Natural killer cell (primary cell): Measurements from ENCODE around the gene TNS2. TPM values are rescaled to one million over a fixed set of nuclear protein-coding genes. Genes with fewer than 3 reads are reported as not detected.

Source experiments
- ATAC-seq, 3 donors: fragments of 150-1000 bp in 2 of 3; fragments of 200-7000 bp in 1 of 3; cut with Tn5 transposase; 1 replicate in 1 of 3; 2 replicates in 2 of 3; pipeline ENCODE4 v1.10.0; 2021; ENCODE audit warnings: mild to moderate bottlenecking in 2 of 3, moderate library complexity in 2 of 3
- DNase-seq, 2 donors: peaks; one replicate each; pipeline versions ENCODE4 v3.0.0 to v3.0.0-alpha.2; 2013 to 2021; ENCODE audit warnings: mixed read lengths in 1 of 2
- H3K27ac ChIP-seq: one replicate; pipeline ENCODE4 v1.5.1; 2013; ENCODE audit warnings: mild to moderate bottlenecking, low read length
- H3K27me3 ChIP-seq: one replicate; pipeline ENCODE4 v1.6.1; 2013; ENCODE audit warnings: low read length; ENCODE audit not compliant: control insufficient read depth, insufficient read depth
- H3K36me3 ChIP-seq: one replicate; pipeline ENCODE4 v1.6.1; 2013; ENCODE audit warnings: low read length; ENCODE audit not compliant: control insufficient read depth, insufficient read depth
- H3K4me1 ChIP-seq: one replicate; pipeline ENCODE4 v1.6.1; 2013; ENCODE audit warnings: low read length; ENCODE audit not compliant: control insufficient read depth, insufficient read depth
- H3K4me3 ChIP-seq: one replicate; pipeline ENCODE4 v1.5.1; 2013; ENCODE audit warnings: low read length
- H3K9me3 ChIP-seq: one replicate; pipeline ENCODE4 v1.6.1; 2013; ENCODE audit warnings: low read length; ENCODE audit not compliant: control insufficient read depth, insufficient read depth
- H3K27ac Mint-ChIP-seq, 2 donors: one replicate each; pipeline ENCODE4 v1.8.0; 2022; ENCODE audit warnings: mild to moderate bottlenecking in 2 of 2, mixed read lengths in 2 of 2, moderate library complexity in 1 of 2
- H3K27me3 Mint-ChIP-seq, 2 donors: one replicate each; pipeline ENCODE4 v1.8.0; 2022; ENCODE audit warnings: low read depth in 2 of 2, mixed read lengths in 2 of 2
- H3K36me3 Mint-ChIP-seq: one replicate; pipeline ENCODE4 v1.8.0; 2022; ENCODE audit warnings: mixed read lengths
- H3K4me1 Mint-ChIP-seq, 2 donors: one replicate each; pipeline ENCODE4 v1.8.0; 2022; ENCODE audit warnings: mixed read lengths in 2 of 2
- H3K4me3 Mint-ChIP-seq: one replicate; pipeline ENCODE4 v1.8.0; 2022; ENCODE audit warnings: mild to moderate bottlenecking, moderate library complexity, mixed read lengths
- H3K9me3 Mint-ChIP-seq, 2 donors: one replicate each; pipeline ENCODE4 v1.8.0; 2022; ENCODE audit warnings: mixed read lengths in 2 of 2
- CTCF ChIP-seq: fragments of 200-600 bp; IDR thresholded peaks from one replicate; pipeline ENCODE4 v1.8.0; 2022; ENCODE audit warnings: antibody characterized with exemption
- WGBS: methylation state at CpG from one replicate; pipeline ENCODE4 v1.1.7; 2013; ENCODE audit warnings: missing lambda C conversion rate; ENCODE audit not compliant: insufficient coverage; 5-methylcytosine and 5-hydroxymethylcytosine counted together
- intact Hi-C: fragments of 100-400 bp; cut with micrococcal nuclease; formaldehyde crosslinking; loops from one replicate; pipeline ENCODE4 v1.14.2; 2022
- total RNA-seq, 4 donors: library from RNA; stranded (reverse); fragments of 120-200 nt in 1 of 4; gene quantifications; one replicate each; pipeline versions ENCODE4 v1.2.3 to v1.2.4, GENCODE V29; 2013 to 2022

Gene TNS2
- total RNA-seq, 3 donors from 2014 or later (not counting 1 experiment from before 2014, with no cell fraction given), result 0.95 to 1.8 (median 1.0) TPM

- WGBS, result 98% methylated on average over 6 of the region's 6 CpGs
- H3K4me3 Mint-ChIP-seq, result no peak overlapping the region
- intact Hi-C loops, result no loop called here
- ATAC-seq (no peak), DNase-seq (no peak)
- H3K9me3 Mint-ChIP-seq, result no peaks in the 10 kb centered on the region
- H3K36me3 Mint-ChIP-seq, result peaks cover 7% of the 10 kb centered on the region
- peaks cover 25% of the 10 kb centered on the region for H3K4me1 ChIP-seq
- no peak overlapping the region for H3K27ac ChIP-seq
- TF ChIP-seq CTCF, result no peak
- no peak overlapping the region for H3K27ac Mint-ChIP-seq
- no peaks in the 10 kb centered on the region for H3K27me3 Mint-ChIP-seq
- no peak overlapping the region for H3K4me3 ChIP-seq
- H3K9me3 ChIP-seq, result no peaks in the 10 kb centered on the region
- peaks cover 41 to 49% of the 10 kb centered on the region in 2 donors for H3K4me1 Mint-ChIP-seq
- no peaks in the 10 kb centered on the region for H3K27me3 ChIP-seq
- peaks cover 58% of the 10 kb centered on the region for H3K36me3 ChIP-seq
Observed at GRCh38 chr12:53073881-53074280, 24.0 kb downstream of the TNS2 start.

GRCh38 chr12:53074283-53074998 is 24.6 kb downstream of the TNS2 start:
- no peak overlapping the region for H3K4me3 Mint-ChIP-seq
- intact Hi-C loops, result no loop called here
- H3K9me3 Mint-ChIP-seq, result no peaks in the 10 kb centered on the region
- Histone ChIP-seq H3K27me3 (no peaks in the 10 kb centered on the region), H3K4me3 (no peak overlapping the region), H3K4me1 (peaks cover 26% of the 10 kb centered on the region), H3K36me3 (peaks cover 58% of the 10 kb centered on the region), H3K27ac (no peak overlapping the region), H3K9me3 (no peaks in the 10 kb centered on the region)
- DNase-seq (no peak), ATAC-seq (no peak)
- peaks cover 47 to 54% of the 10 kb centered on the region in 2 donors for H3K4me1 Mint-ChIP-seq
- H3K36me3 Mint-ChIP-seq, result peaks cover 7% of the 10 kb centered on the region
- no peak overlapping the region for H3K27ac Mint-ChIP-seq
- no peak for TF ChIP-seq CTCF
- H3K27me3 Mint-ChIP-seq, result no peaks in the 10 kb centered on the region
- 96% methylated on average over 11 of the region's 11 CpGs for WGBS

GRCh38 chr12:53074999-53075370 is 25.1 kb downstream of the TNS2 start:
- Mint-ChIP-seq H3K36me3 (peaks cover 7% of the 10 kb centered on the region), H3K27ac (no peak overlapping the region), H3K27me3 (no peaks in the 10 kb centered on the region), H3K4me1 (peaks cover 52 to 60% of the 10 kb centered on the region in 2 donors), H3K9me3 (no peaks in the 10 kb centered on the region), H3K4me3 (no peak overlapping the region)
- ATAC-seq (no peak), DNase-seq (no peak)
- Histone ChIP-seq H3K9me3 (no peaks in the 10 kb centered on the region), H3K4me1 (peaks cover 30% of the 10 kb centered on the region), H3K27ac (no peak overlapping the region), H3K36me3 (peaks cover 58% of the 10 kb centered on the region), H3K4me3 (no peak overlapping the region), H3K27me3 (no peaks in the 10 kb centered on the region)
- no peak for TF ChIP-seq CTCF
- intact Hi-C loops, result no loop called here
- WGBS, result 96% methylated on average over 3 of the region's 3 CpGs

- peaks cover 7% of the 10 kb centered on the region for H3K36me3 Mint-ChIP-seq
- ATAC-seq (no peak), DNase-seq (no peak)
- no peak for TF ChIP-seq CTCF
- Histone ChIP-seq H3K4me3 (no peak overlapping the region), H3K36me3 (peaks cover 43% of the 10 kb centered on the region), H3K27ac (no peak overlapping the region), H3K4me1 (peaks cover 32% of the 10 kb centered on the region), H3K9me3 (no peaks in the 10 kb centered on the region), H3K27me3 (no peaks in the 10 kb centered on the region)
- H3K4me3 Mint-ChIP-seq, result peak overlapping the region; percentile 6
- WGBS, result 98% methylated on average over 3 of the region's 3 CpGs
- no peaks in the 10 kb centered on the region for H3K9me3 Mint-ChIP-seq
- intact Hi-C loops, result no loop called here
- H3K27ac Mint-ChIP-seq, result no peak overlapping the region
- peaks cover 56 to 58% of the 10 kb centered on the region in 2 donors for H3K4me1 Mint-ChIP-seq
- H3K27me3 Mint-ChIP-seq, result no peaks in the 10 kb centered on the region
Observed at GRCh38 chr12:53076461-53076860, 26.6 kb downstream of the TNS2 start.
